GM21717 (cell line): ENCODE results near the gene EML6.

Experiments
- ATAC-seq: cut with Tn5 transposase; IDR thresholded peaks from one replicate; pipeline ENCODE4 v1.9.1; 2021; ENCODE audit warnings: mild to moderate bottlenecking, moderate library complexity; ENCODE audit not compliant: unreplicated experiment

Gene EML6

DNA sequence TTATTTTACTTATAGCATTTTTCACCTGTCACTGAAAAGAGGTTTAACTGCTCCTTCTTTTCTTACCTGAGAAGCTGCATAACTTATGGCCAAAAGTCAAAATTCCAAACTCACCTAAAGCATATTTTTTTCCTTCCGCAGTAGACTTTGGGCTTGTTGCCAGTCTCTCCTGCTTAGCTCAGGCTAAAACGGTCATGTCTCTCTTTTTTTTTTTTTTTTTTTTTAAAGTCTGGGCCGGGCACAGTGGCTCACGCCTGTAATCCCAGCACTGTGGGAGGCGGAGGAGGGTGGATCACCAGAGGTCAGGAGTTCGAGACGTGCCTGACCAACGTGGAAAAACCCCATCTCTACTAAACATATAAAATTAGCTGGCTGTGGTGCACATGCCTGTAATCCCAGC, 213.3 kb downstream of the EML6 start:
- ATAC-seq: no peak

DNA sequence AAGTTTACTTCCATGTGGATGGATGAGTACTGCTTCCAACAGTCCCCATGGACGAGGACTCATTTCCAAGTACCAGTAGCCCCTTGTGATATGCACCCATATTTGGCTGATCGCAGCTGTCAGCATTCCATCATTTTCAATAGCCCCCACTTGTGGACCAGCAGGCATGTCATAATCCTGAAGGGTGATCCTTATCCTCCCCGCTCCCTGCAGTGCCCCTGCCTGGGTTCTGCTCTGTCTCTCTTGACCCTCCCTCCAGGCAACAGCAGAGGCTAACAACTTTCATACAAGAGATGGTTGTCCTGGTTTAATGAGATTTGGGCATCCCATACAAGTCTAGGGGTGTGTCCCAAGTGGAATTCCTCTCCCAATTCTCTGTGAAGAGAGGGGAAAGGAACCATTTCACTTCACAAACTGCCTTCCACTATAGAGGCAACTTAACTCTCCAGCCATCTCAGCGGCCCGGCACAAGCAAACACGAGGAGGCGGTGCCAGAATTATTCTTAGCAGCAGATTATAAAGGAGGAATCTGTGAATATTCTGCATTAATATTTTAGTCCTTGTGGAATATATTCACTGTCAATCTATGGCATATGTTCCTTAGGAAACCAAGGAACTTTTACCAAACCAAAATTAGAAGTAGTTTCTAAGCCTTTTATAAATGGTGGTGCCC, 216.1 kb downstream of the EML6 start:
- no peak for ATAC-seq

- no peak for ATAC-seq
These were observed 217.3 kb downstream of the EML6 start for GRCh38 chr2:54940723-54941122.

DNA sequence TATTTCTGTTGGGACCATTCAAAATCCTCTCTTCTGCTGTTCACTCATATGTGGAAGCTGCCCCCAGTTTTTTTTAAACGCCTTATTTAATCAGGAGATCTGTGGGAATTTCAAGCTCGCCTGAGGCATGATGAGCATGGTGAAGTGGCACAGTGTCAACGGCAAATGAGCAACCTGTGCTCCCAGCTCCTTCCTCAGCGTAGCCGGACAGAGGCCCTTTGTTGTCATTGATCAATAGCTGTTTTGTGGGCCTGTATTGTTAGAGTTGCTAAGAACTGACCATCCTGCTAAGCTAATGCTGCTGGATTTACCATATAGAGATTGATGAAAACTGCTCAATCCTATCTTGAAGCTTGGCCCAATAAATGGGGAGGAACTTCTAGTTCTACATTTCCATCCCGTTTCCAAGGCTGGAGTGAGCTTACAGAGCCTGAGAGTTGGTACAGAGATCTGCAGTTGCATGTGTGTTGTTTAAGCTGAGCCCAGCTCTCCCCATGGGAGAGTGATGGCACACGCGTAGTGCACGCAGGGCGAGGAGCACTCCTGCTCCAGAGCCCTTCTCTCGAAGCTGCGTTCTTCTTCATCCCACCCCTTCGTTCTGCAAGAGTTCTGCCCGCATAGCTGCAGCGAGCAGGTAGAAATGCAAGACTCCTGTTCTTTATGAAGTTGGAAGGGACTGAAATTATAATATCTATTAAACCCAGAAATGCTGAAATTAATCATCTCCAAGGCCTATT, 218.0 kb downstream of the EML6 start:
- no peak for ATAC-seq

DNA sequence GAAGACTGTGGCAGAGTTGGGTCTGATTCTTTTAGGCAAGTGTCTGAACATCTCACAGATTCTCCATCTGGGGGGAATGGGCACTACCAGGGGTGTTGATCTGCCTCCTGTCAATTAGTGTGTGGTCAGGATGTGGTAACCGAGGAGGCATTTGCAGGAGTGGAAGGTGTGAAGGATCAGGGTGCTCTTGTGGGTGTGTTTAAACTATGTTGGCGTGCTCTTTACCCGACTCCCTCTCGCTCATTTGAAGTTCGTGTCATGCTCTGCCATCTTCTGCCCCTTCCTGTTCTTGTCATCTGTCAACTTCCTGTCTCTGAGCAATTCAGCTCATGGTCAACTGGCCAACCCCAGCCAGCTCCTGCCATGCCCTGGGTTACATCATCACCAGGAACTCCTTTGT, 218.9 kb downstream of the EML6 start:
- no peak for ATAC-seq

- ATAC-seq: no peak
These were observed 221.4 kb downstream of the EML6 start for GRCh38 chr2:54944724-54945326.

DNA sequence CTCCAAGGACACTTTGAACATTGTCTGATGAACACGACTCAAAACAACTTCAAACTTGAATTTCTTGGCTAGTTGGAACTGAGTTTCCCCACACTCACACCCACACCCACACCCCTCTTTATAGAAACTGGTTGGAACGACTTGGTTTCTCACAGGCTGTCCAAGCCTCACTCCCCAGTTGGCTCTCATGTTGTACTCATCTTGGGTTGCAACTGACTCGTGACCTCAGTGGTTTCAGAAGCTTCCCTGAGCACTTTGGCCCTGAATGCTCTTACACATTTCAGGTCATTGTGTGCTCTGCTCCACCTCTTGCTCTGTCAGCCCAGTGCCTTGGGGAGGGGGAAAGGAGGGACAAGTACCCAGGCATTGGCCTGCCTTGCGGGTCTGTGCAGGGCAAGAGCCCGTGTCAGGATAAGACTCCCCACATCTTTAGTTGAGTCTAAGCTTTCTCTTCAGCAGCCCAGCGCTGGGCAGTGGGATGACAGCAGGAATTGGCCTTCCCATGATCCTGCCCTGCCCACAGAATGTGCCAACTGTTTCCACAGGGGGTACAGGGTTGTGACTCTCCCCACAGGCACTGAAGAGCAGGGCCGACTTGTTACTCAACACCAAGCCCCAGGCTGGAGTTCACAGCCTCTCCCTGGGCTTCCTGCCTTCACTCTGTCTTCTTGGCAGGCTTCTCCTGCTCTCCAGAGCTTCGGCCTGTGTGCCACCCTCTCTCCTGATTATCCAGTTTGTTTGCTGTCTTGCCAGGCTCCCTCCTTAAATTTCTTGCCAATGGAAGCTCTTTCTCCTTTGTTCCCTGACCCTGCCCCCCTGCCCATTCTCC, 222.1 kb downstream of the EML6 start:
- no peak for ATAC-seq

GRCh38 chr2:54946220-54946805, 222.9 kb downstream of the EML6 start:
- ATAC-seq: no peak

- ATAC-seq: no peak
These were observed 223.7 kb downstream of the EML6 start for GRCh38 chr2:54947136-54947535.

- no peak for ATAC-seq
These were observed 224.2 kb downstream of the EML6 start for GRCh38 chr2:54947646-54948045.

DNA sequence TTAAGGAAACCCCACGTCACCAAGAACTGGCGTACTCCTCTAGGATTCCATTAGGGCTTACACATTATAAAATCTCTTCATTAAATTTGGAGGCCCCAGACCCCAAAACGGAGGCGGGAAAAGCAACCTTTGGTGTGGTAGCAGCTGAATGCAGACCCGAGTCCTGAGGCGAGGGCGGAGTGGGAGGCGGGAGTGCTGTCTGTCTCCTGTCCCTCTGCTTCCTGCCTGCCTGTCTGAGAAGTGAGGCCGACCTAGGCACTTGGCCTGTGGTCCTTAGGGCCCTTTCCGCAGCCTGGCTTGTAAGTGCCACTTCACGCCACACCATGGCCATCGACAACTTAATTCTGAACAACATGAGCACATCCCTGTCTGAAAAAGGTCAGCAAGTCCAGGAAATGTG, 224.7 kb downstream of the EML6 start:
- no peak for ATAC-seq

DNA sequence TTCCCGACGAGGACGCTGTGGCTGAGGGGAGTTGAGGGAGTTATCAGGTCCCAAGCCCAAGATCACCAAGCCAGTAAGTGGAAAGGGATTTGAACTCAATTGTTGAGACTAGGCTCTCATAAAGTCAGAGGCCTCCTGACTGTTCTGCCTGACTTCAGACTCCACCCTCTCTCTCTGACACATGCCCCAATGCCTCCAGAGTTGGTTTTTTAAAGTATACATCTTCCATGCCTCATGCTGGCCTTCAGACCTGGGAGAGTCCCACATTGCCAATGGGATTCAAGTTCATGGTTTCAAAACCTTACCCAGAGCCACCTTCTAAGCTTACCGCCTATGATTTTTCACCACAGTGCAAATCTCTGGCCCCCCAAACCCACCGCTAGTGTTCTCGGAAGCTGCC, 226.0 kb downstream of the EML6 start:
- no peak for ATAC-seq

DNA sequence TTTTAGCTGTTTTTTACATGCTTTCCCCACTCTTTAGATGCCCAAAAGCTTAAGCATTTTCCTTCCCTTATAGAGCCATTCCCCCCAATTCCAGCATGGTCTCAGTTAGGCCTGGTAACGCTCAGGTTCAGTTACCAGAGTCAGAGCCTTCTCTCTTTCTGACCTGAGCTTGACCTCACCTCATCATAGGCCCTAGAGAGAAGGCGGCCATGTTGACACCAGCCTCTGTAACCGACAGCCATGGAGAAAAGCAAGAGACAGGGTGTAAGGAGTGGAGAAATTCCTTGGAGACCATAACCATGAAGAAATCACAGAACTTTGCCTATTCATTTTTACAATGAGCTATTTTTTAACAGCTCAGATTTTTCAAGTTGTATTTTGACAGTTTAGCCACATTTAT, 227.3 kb downstream of the EML6 start:
- no peak for ATAC-seq

- ATAC-seq: no peak
These were observed 229.0 kb downstream of the EML6 start for GRCh38 chr2:54952425-54952824.

GRCh38 chr2:54952978-54953456, 229.6 kb downstream of the EML6 start:
- ATAC-seq: no peak

DNA sequence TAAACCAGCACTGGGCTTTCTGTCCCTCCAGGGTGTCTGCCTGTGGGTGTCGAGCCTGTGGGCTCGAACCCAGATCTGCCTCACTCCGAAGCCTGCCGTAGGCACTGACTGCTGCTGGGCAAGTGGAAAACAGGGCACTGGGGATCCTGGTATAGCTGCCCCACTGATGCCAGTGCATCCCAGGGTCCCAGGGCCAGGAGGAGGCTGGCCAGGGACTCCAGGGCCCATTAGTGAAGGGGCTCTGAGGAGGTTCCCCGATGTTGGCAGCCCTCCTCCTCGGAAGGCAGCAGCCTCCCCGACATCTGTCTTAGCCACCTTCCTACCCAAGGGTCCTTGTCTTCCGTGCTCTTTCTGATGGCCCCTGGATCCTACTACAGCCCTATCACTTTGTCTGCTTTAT, 230.7 kb downstream of the EML6 start:
- ATAC-seq: no peak

DNA sequence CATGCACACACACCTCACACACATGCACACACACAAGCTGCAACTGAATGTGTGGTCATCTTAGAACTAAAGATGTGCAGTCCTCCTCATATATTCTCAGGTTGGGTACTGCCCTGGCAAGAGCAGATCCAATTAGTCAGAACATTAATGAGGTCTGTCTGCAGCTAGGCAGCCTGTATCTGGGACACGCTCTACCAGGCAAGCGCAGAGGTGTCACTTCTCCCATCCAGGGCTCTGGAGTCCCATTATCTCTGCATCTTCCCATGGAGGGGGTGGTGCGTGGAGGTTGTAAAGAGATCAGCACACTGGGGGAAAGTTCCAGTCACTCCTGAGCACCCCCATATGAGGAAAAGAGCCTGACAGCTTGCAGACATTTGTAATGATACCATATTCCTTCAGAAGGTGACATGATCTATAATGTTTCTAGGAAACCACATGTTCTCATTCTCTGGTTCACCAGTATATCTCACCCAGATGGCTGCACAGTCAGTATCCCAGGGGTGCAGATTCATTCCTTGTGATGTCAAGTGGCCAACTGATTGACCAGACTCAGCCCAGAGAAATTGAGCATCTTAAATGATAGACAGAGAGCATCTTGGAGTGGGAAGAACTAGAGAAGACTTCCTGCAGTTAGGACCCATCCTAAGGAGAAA, 231.4 kb downstream of the EML6 start:
- ATAC-seq: no peak

- no peak for ATAC-seq
These were observed 232.1 kb downstream of the EML6 start for GRCh38 chr2:54955358-54956110.

DNA sequence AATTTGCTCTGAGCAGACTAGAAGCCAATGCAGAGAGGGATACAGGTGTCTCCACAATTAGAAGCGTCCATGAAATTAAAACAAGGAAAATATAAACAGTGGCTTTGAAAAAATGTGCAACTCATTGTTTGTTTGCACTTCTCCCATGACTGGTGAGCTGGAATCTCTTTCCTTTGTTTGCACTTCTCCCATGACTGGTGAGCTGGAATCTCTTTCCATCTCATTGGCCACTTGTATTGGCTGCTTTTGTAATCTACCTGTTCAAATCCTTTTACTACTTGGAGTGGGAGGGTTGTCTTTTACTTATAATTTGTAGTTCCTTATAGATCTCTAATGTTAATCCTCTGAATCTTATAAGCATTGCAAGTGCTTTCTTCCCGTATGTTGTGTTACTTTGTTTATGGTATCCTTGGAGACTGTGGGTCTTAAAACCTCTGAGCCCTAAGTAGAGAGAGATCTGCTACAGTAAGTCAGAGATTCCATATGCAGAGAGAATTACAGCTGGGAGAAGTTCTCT, 232.7 kb downstream of the EML6 start:
- ATAC-seq: no peak
